Fibroblast of mammary gland (primary cell): ENCODE results near the gene SLC18A3.

ENCODE experiments used
- DNase-seq: peaks from one replicate; pipeline ENCODE4 v3.0.0-alpha.2; 2010; ENCODE audit warnings: low read depth
- H3K4me3 ChIP-seq: 2 replicates; pipeline ENCODE4 v1.5.1; 2011; ENCODE audit warnings: low read depth, mild to moderate bottlenecking, low read length, moderate library complexity; ENCODE audit not compliant: control insufficient read depth
- TF ChIP-seq, protein P1 (sequence below): conservative IDR thresholded peaks from 2 replicates; pipeline ENCODE4 v1.5.1; 2011; ENCODE audit warnings: low read depth, low read length, inconsistent platforms; ENCODE audit not compliant: control insufficient read depth, insufficient read depth

Gene SLC18A3

DNA sequence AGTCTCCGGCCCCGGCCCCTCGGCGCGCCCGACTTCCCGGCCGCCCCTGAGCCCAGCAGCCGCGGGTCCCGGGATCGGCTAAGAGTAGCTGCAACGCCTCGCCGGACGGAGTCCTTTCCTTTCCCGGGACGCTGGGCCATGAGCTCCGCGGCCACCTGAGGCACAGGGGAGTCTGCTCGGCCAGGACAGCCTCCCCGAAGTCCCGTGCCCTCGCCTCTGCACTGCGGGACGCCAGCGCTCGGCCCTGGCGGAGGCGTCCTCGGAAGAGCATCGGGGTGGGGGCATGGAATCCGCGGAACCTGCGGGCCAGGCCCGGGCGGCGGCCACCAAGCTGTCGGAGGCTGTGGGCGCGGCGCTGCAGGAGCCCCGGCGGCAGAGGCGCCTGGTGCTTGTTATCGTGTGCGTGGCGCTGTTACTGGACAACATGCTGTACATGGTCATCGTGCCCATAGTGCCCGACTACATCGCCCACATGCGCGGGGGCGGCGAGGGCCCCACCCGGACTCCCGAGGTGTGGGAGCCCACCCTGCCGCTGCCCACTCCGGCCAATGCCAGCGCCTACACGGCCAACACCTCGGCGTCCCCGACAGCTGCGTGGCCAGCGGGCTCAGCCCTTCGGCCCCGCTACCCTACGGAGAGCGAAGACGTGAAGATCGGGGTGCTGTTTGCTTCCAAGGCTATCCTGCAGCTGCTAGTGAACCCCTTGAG, 502 bp downstream of the SLC18A3 start:
- DNase-seq = no peak
- TF ChIP-seq, protein P1, sequence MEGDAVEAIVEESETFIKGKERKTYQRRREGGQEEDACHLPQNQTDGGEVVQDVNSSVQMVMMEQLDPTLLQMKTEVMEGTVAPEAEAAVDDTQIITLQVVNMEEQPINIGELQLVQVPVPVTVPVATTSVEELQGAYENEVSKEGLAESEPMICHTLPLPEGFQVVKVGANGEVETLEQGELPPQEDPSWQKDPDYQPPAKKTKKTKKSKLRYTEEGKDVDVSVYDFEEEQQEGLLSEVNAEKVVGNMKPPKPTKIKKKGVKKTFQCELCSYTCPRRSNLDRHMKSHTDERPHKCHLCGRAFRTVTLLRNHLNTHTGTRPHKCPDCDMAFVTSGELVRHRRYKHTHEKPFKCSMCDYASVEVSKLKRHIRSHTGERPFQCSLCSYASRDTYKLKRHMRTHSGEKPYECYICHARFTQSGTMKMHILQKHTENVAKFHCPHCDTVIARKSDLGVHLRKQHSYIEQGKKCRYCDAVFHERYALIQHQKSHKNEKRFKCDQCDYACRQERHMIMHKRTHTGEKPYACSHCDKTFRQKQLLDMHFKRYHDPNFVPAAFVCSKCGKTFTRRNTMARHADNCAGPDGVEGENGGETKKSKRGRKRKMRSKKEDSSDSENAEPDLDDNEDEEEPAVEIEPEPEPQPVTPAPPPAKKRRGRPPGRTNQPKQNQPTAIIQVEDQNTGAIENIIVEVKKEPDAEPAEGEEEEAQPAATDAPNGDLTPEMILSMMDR = no peak
- H3K4me3 ChIP-seq = no peak overlapping the region

DNA sequence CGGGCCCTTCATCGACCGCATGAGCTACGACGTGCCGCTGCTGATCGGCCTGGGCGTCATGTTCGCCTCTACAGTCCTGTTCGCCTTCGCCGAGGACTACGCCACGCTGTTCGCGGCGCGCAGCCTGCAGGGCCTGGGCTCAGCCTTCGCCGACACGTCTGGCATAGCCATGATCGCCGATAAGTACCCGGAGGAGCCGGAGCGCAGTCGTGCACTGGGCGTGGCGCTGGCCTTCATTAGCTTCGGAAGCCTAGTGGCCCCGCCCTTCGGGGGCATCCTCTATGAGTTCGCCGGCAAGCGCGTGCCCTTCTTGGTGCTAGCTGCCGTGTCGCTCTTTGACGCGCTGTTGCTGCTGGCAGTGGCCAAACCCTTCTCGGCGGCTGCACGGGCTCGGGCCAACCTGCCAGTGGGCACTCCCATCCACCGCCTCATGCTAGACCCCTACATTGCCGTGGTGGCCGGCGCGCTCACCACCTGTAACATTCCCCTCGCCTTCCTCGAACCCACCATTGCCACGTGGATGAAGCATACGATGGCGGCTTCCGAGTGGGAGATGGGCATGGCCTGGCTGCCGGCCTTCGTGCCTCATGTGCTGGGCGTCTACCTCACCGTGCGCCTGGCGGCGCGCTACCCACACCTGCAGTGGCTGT, 1.2 kb downstream of the SLC18A3 start:
- no peak for DNase-seq
- H3K4me3 ChIP-seq = no peak overlapping the region
- TF ChIP-seq, protein P1 = no peak

DNA sequence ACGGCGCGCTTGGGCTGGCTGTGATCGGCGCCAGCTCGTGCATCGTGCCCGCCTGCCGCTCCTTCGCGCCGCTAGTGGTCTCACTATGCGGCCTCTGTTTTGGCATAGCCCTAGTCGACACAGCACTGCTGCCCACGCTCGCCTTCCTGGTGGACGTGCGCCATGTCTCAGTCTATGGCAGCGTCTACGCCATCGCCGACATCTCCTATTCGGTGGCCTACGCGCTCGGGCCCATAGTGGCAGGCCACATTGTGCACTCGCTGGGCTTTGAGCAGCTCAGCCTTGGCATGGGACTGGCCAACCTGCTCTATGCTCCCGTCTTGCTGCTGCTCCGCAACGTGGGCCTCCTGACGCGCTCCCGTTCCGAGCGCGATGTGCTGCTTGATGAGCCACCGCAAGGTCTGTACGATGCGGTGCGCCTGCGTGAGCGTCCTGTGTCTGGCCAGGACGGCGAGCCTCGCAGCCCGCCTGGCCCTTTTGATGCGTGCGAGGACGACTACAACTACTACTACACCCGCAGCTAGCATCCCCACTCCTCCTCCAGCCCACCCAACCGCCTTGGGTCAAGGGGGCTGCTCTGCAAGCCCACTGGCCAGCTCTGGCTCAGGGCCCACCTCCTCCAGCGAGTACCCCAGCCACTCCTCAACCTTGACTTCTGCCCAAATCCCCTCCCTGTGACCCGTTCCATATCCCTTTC, 1.9 kb downstream of the SLC18A3 start:
- TF ChIP-seq, protein P1 = no peak
- H3K4me3 ChIP-seq = no peak overlapping the region
- no peak for DNase-seq

DNA sequence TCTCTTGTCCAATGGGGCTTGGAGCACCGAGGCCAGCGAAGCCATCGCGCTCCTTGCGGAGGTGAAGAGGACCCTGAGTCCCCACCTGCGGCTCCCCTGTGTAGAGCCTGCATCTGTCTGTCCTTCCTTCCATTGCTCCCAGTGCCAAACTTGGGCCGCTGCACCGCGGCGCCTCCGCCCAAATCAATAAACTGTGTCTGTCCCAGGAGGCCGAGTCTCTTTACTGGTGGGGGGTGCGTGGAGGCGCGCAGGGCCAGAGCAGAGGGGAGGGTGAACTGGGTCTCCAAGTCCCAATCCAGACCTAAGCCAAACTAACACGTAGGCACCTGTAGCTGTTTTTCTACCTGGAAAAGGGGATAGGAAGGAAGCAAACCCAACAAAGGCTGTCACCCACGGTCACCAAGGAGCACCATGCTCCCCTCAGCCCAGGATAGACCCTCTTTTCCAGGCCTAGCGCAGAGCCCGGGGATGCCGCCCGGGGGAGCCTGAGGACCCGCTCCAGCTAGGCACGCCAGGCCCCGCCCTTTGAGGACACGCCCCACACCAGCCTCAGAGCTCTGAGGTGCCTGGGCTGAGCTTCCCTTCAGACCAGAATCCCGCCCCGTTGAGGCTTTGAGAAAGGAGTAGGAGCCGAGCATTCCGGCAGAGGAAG, 2.5 kb downstream of the SLC18A3 start:
- DNase-seq = no peak
- no peak overlapping the region for H3K4me3 ChIP-seq
- TF ChIP-seq, protein P1 = no peak

DNA sequence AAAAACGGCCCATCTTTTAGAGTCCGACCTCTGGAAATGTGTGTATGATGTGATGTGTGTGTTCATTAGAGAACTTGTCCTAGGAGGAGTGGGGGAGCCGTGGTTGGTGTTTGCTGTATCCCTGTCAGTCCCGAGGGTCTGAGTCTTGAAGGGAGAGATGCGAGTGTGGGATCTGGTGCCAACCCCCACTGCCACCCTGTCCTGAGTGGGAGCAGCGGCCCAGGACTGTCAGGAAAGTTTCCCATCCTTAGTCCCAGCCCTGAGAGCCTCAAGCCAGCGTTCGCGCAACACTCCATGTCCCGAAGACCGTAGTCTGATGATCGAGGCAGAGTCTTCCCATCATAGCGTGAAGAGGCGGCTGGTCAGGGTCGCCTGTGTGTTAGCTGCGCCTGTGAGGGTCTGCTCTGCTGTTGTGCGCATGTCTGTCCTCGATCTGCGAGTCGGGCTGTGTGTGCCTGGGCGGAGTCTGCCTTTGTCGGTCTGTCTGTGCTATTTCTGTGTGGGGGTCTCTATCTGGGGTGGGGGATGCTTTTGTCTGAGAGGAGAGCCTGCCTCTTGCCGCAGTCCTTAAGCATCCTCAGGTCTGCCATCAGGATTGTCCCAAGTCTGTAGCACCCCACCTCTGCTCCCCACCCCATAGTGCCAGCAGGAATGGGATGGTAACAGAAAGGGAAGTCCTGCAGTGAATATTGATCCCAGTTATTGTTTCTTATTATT, 3.2 kb downstream of the SLC18A3 start:
- TF ChIP-seq, protein P1 = no peak

DNA sequence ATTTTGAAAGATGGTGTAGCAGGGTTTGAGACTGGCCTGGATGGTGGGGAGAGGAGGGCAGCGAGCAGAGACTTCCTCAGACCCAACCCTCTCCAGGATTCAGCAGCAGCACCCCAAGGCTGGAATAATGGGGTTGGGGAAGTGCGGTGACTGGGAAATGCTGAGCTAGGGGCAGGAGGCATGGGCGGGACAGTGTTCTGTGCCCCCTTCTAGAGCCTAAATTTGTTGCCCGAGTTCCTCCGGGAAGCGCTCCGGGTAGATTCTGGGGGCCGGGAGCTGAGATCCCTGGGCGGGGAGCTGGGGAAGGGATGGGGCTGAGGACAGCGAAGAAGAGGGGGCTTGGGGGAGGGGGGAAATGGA, 3.8 kb downstream of the SLC18A3 start, which contains the start of gene CHAT:
CHAT (plus strand) TSS at position 156 of the 360 bp plus-strand sequence; CDS start at position 309, 153 bp downstream.
- TF ChIP-seq, protein P1 = no peak
- DNase-seq = no peak
- H3K4me3 ChIP-seq = no peak within 1 kb of the TSS

More for the DNA sequence above, 3.2 kb downstream of the SLC18A3 start:
- DNase-seq = no peak
- H3K4me3 ChIP-seq = no peak overlapping the region
